Measurements from ENCODE around the gene MACF1.
A peak's percentile ranks its signal among the peaks of the same experiment; 100 is the strongest.
"Not testable (repeated sequence)": the region's sequence is repeated elsewhere in the genome, so short reads cannot be mapped to it uniquely, and the experiment has no call there.

MACF1 gene

DNA sequence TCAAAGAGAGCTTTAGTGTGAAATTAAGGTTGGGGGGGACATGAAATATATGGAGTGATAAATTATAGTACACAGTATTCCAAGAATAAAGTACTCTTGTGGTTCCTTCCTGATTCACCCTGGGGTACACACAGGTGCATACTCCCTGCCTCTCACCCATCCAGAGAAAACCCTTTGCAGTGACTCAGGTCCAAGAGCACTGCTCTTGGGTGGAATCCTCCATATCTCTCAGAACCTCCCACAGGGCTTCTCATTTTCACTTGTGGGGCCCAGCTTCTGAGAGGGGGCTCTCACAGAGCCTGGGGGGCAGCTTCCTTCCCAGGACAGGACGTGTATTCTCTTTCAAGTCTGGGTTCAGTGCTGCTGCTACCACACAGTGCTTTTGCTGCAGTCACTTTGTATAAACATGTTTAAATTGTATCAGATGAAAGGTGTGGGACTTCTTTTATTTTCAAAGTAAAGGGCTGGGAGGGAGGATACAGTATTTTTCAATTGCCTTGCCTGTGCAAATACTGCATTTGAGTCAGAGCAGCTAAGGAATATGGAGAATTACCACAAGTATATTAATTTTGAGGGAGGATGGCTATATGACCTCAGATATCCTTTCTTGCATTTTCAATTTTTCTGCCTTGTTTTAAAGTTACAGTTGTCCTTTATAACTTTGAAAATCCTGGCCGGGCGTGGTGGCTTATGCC lies 262.1 kb downstream of the MACF1 start:
- no peak for DNase-seq (ENCODE audit: low read depth in 2 of 2)

DNA sequence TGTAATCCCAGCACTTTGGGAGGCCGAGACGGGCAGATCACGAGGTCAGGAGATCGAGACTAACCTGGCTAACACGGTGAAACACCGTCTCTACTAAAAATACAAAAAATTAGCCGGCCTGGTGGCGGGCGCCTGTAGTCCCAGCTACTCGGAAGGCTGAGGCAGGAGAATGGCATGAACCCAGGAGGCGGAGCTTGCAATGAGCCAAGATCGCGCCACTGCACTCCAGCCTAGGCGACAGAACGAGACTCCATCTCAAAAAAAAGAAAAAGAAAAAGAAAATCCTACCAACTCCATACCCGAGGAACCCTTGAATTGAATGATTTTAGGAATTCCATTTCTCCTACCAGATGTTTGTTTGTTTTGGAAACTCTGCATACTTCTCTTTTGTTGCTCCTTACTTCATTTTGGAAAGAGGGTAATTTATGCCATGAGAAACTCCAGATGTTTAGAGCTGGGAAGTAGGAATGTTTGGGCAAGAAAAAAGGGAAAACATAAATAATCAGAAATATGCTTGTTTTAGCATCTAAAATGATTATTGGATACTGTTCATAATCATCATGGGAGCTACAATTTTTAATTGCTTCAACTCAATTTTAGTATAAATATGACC lies 262.7 kb downstream of the MACF1 start:
- not testable (repeated sequence) for DNase-seq (ENCODE audit: low read depth in 2 of 2)

DNA sequence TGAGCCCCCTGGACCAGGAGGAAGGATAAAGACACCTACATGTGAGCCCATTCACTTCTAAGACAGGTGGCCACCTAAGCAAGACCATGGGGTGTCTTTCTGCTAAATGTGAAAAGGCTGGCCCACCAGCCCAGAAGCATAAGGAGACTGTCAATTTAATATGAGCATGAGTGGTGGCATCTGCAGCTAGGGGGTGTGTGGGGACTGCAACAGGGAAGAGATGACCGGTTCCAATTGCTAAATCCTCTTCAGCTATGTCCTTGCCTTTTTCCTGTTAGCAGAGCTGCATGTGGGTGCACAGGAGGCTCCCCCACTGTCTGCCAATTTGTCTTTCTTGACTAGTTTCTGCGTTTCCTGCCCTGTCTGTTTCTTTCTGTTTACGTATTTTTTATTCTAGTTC lies 264.7 kb downstream of the MACF1 start:
- no peak for DNase-seq (ENCODE audit: low read depth in 2 of 2)

DNA sequence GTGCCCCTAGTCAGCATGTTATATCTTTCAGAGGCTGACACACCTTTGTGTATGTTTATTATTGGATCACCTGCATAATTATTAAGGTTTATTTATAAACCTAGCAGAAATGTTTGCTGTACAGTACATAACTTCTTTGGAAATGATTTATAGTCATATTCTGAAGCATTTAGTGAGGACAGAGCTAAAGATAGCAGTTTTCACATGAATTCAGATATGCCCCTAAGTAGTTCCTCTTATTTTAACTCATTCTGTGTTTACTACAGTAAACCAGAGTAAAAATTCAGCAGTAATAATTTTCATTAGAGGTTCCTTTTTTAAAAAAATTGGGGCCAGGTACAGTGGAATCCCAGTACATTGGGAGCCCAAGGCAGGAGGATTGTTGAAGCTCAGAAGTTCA lies 265.5 kb downstream of the MACF1 start:
- no peak for DNase-seq (ENCODE audit: low read depth in 2 of 2)

DNA sequence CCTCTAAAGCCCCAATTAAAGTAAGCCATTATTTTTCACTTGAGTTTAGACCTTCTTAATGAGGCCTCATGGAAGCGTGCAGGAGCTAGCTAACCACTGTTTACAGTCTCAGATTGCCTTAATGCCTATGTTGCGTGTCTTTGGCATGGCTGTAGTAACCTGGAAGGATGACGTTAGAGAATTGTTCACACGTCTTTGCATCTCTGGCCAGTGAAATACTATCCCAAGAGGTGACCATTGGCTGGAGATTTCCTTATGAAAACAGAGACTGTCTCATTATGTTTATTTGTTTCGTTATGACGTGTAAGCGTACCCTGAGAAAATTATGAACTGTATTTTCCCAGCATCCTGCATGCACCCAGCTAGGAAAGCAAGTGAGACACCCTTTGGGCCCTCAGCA lies 268.3 kb downstream of the MACF1 start:
- no peak for DNase-seq (ENCODE audit: low read depth in 2 of 2)

DNA sequence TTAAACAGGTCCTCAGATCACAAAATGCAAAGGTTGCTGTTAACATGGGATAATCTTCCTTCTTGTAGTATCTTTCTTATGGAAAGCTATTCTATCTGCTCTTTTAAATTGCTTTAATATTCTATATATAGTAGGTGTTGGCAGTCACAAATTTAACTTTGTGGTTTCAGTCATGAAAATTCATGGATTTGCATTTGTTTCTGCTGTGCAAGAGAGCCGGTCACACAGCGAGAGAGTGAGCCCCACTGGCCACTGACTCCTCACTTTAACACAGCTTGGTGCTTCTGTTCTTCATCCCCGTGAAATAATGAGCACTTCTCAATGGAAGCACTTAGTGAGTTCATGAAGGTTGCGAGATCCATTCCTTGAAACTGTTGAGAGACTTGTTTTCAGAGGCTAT lies 268.8 kb downstream of the MACF1 start:
- no peak for DNase-seq (ENCODE audit: low read depth in 2 of 2)

DNA sequence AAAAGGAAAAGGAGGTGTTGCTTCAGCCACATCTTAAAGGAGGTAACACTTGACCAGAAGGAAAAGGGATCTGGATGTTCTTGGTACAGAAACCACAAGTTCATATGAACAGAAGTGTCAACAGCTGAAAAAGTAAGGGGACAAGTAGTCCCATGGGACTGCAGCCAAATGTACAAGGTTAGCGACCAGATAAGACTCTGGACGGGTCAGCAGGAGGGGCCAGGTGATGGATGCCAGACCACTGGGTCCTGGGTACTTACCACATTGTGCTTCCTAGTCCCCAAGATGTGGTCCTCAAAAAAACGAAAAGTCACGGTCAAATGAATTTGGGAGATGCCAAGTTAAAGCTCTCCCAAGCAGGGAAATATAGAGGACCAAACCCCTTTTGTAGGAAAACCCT lies 270.3 kb downstream of the MACF1 start:
- DNase-seq (ENCODE audit: low read depth in 2 of 2): no peak

DNA sequence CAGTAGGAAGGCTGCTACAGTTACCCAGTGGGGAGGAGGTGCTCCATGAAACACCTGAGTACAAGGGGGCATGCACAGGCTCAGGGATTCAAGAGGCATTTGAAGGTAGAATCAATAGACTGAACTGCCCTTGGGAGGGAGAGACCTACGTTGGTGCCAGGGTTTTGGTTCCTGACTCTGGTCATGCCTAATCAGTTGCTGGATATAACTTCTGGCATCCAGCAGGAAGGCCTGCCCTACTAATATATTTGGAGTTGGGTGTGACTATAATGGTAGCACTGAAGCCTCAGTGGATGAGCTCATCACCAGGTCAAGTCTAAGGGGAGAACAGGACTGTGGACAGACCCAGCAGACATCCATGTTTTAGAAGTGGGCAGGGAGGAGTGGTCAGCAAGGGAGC lies 271.1 kb downstream of the MACF1 start:
- DNase-seq (ENCODE audit: low read depth in 2 of 2): not testable (repeated sequence)

DNA sequence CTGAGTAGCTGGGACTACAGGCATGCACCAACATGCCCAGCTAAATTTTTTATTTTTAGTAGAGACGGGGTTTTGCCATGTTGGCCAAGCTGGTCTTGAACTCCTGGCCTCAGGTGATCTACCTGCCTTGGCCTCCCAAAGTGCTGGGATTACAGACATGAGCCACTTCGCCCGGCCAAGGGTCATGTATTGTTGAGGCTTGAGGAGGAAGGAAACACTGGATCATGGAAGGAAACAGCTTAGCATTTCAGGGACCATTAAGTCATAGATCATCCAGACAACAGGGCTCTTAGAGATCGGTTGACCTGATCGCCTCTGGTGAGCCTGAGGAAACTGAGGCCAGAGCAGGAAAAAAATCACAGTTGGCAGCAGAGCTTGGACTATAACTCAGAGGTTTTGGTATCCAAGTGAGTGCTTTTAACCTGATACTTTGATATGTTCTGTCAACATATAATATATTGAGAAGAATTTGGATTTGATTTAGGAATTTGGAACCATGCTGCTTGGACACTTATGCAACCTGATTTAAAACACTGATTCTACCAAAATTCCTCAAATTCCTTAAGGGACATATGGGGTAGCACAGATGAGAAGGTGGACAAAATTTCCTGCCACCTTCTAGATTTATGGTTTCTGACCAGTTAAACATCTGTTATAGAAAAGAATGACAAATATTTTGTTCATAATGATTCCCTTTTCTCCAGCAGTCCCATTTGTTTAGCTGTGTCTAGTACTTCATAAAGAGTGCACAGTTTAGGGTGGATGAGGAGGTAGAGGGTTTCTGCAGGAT lies 273.8 kb downstream of the MACF1 start:
- DNase-seq (ENCODE audit: low read depth in 2 of 2): no peak

DNA sequence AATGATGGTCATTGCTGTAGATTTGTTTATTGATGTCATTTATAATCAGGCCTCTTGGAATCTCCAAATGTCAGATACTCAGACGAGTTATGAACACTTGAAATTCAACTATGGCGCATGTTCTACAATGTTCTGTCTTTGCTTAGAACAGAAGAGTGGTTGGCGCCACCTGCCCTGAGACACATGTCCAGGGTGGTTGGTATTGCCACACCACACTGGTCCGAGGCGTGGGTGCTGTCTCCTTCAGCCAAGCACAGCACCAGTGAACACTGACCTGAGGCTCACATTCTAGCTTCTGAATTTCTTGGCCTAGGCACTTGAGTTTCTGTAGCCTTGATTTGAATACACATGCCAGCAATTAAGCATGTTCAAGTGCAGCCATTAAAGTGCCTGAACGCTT lies 276.8 kb downstream of the MACF1 start:
- no peak for DNase-seq (ENCODE audit: low read depth in 2 of 2)

DNA sequence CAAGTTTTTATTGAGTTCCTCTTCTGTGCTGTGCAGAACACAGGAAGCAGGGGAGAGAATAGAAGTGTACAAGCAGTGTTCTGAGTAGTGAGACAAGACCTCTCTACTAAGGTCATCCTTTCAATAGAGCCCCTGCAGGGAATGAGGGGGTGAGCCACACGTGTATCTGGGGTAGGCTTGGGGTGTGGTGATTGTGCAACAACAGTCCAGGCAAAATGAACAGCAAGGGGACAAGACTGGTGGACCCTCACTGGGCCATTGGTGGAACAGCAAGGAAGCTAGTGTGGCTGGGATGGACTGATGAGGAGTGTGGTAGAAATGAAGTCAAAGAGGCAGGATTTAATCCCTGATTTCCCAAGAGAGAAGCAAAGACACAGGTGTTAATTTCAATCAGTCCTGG lies 278.8 kb downstream of the MACF1 start:
- DNase-seq (ENCODE audit: low read depth in 2 of 2): no peak

DNA sequence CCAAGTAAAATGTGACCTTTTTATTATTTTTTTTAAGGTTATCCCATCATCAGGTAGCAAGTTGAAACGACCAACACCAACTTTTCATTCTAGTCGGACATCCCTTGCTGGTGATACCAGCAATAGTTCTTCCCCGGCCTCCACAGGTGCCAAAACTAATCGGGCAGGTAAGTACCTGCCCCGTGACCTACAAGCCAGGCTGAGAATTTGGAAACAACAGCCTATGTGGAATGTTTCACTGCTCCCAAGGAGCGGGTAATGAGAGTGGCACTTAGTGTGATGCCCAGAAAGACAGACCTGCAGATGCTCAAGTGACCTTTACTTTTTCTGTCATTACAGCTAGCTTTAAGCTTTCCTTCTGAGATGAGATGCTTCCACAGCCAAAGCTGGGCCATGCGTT lies 280.1 kb downstream of the MACF1 start:
- DNase-seq (ENCODE audit: low read depth in 2 of 2): no peak

DNA sequence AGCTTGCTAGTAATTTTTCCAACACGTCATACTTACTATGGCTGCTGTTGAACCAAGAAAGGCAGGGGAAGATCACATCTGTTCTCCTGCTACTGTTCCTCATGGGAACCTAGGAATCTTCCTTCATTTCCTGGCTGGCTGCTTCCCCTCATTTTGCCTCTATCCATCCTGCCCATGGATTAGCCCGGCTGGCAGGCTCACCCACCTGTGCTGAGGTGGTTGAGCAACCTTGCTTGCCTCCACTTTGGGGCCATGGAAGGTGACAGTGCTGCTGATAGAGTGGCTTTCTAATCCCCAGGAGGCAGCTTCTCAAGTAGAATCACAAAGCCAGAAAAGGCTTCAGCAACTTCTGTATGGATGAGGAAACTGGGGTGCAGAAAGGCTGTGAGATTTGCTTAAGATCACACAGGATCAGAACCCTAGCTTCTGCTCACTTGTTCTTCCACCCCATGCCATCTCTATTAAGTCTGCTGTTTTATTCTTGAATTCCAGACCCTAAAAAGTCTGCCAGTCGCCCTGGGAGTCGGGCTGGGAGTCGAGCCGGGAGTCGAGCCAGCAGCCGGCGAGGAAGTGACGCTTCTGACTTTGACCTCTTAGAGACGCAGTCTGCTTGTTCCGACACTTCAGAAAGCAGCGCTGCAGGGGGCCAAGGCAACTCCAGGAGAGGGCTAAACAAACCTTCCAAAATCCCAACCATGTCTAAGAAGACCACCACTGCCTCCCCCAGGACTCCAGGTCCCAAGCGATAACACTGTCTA lies 280.7 kb downstream of the MACF1 start:
- no peak for DNase-seq (ENCODE audit: low read depth in 2 of 2)

DNA sequence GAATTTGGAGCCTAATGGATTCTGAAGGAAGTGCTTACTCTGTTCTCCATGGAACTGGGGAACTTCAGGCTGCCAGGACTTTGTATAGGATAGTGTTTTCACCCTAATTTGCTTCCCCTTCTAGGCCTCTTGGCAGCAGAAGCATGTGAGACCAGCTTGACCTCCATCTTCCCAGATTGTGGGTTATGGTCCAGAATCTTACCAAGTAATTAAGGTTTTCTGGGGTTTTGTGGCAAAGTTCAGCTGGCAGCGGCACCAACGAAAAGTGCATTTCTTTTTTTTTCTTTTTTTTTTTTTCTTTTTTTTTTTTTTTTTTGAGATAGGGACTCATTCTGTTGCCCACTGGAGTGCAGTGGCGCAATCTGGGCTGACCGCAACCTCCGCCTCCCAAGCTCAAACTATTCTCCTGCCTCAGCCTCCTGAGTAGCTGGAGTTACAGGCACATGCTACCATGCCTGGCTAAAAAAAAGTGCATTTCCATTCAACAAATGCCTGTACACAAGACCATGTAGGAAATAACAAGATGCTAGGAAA lies 283.6 kb downstream of the MACF1 start:
- no peak for DNase-seq (ENCODE audit: low read depth in 2 of 2)

DNA sequence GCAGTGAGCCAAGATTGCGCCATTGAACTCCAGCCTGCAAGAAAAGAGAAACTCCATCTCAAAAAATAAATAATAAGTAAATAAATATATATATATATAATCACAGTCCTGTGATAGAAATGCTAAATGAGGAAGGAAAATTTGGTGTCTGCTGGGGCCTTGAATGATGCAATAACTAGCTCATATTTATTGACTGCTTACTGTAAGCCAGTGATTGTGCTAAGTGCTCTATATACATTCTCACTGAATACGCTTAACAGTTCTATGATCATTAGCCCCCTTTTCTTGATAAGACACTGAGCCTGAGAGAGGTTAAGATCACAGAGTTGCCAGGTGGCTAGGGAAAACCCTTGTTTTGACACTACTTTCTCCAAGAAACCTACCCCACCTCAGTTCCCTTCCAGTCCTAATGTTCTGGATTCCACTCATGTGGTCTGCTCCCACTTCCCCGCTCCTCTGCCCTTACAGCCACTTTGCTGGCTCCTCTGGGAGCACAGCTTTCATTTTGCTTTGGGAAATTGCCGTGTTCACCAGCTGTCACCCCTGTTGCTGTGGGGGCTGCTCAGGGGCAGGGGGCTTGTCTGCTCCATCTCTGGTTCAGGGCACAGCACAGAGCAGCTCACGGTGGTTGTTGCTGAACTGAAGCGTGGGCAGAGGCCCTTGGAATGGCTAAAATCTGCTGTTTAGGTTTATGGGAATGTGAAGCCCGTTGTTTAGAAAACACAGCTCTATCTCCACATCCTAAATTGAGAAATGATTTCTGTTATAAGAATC lies 284.5 kb downstream of the MACF1 start:
- no peak for DNase-seq (ENCODE audit: low read depth in 2 of 2)

DNA sequence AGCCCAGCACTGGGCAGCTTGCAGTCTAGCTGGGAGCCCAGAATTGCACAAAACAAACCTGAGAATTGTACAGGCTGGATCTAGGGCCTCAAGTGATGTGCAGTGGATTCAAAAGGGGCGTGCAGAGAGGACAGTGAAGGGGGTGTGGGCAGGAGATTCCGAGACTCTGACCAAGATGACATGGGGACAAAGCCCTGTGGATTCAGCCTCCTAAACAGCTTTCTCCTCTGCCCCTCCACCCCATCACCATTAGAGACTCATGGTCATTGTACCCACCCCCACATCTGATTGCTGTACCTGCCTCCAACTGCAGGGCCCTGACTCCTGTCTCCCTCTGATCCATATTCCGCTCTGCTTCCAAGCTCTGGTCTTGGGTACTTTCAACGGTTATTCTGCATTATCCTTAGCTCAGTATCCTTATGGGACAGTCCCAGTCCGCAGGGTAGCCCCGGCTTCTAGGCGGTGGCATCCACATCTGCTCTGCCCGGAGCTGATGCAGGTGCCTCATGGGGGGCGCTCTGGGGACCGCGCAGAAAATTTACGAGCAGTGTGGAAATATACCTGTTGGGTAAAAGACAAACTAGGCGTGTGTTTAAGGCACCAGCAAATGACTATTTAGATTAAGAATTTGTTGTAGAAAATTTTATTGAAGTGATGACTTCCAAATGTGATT lies 285.2 kb downstream of the MACF1 start:
- DNase-seq (ENCODE audit: low read depth in 2 of 2): no peak

DNA sequence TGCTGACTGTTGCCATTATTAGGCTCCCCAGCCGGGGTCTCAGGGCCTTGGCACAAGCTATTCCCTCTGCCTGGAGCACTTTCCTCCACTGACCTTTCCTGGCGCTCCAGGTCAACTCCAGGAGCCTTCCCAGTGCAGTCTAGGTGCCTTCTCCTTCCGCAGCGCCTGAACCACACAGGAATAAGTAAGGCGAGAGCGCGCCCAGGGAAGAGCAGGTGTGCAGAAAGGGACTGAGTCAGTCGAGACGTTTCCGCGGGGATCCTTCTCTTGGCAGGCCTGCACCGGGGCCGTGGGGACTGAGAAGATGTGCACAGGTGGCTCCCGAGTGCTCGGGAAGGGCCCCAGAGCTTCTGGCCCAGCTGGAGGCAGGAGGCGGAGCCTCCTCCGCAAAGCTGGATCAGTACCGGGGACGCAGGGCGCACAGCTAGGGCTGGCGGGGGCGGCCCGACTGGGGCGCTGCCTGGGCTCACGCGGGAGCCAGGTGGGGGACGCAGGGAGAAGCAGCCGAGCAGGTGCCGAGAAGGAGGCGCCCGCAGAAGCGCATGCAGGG lies 286.2 kb downstream of the MACF1 start:
- DNase-seq (ENCODE audit: low read depth in 2 of 2): no peak

DNA sequence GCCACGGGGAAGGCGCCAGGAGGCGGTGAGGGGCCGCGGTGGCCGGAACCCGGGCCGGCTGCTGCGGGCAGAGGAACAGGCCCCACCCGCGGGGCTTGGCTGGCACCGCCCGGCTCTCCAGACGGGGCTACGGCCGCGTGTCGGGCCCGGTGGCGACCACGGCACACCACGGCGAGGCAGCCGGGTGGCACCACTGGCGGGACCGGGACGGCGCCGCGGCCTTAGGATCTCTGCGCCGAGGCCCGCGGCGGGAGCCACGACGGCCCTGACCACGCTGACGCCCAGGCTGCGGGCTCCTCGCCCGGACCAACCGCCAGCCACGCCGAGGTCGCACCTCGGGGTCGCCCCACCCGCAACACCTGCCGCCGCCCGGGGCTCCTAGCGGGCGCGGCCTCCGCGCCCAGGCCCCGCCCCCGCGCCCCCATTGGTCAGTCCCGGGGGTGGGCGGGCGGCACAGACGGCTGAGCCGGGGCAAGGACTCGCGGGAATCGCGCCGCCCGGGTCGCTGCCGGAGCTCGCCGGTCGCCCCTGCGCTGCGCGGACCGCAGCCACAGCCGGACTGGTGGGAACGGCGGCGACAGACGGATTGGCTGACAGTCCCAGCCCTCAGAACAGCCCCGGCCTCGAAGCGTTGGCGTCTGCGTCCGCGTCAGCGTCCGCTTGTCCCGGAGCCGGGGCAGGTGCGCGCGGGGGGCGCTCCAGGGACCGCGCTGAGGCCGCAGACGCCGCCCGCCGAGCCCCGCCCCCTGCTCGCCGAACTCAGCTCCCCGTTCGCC lies 286.8 kb downstream of the MACF1 start, which contains the start of gene BMP8A:
BMP8A (plus strand) TSS at position 491 of the 776 bp plus-strand sequence. CDS start 356 bp downstream, outside the sequence.
- DNase-seq (ENCODE audit: low read depth in 2 of 2): peak; percentile 39 to 49

Data from activated CD8-positive, alpha-beta memory T cell treated with anti-CD3 and anti-CD28 coated beads for 4 hours (primary cell).